GM23248 (cell line): Measurements from ENCODE around the gene PPP1R9B. TPM values are rescaled to one million over a fixed set of nuclear protein-coding genes. Genes with fewer than 3 reads are reported as not detected.

Experiments used
- DNase-seq: peaks from one replicate; pipeline ENCODE4 v3.0.0-alpha.2; 2015
- H2AFZ ChIP-seq: fragments of 200-600 bp; sonication (generic); 2 replicates; pipeline ENCODE4 v1.6.1; 2016; ENCODE audit warnings: antibody characterized with exemption
- H3F3A ChIP-seq: fragments of 200-600 bp; sonication (generic); 2 replicates; pipeline ENCODE4 v1.6.1; 2016; ENCODE audit warnings: mild to moderate bottlenecking, antibody characterized with exemption, mixed run types; ENCODE audit not compliant: insufficient read depth
- H3K27ac ChIP-seq: fragments of 200-600 bp; sonication (generic); 2 replicates; pipeline ENCODE4 v1.5.1; 2016; ENCODE audit warnings: mild to moderate bottlenecking
- H3K27me3 ChIP-seq: fragments of 200-600 bp; sonication (generic); replicated peaks from 2 replicates; pipeline ENCODE4 v1.6.1; 2016; ENCODE audit warnings: mild to moderate bottlenecking; ENCODE audit not compliant: insufficient read depth
- H3K36me3 ChIP-seq: fragments of 200-600 bp; sonication (generic); 2 replicates; pipeline ENCODE4 v1.6.1; 2016; ENCODE audit warnings: low read depth, mild to moderate bottlenecking
- H3K4me1 ChIP-seq: fragments of 200-600 bp; sonication (generic); 2 replicates; pipeline ENCODE4 v1.6.1; 2016; ENCODE audit warnings: mild to moderate bottlenecking; ENCODE audit not compliant: insufficient read depth
- H3K4me2 ChIP-seq: fragments of 200-600 bp; sonication (generic); one replicate; pipeline ENCODE4 v1.6.1; 2016; ENCODE audit warnings: mild to moderate bottlenecking; ENCODE audit not compliant: unreplicated experiment
- H3K4me3 ChIP-seq: fragments of 200-600 bp; sonication (generic); 2 replicates; pipeline ENCODE4 v1.5.1; 2016; ENCODE audit warnings: mild to moderate bottlenecking
- H3K79me2 ChIP-seq: fragments of 200-600 bp; sonication (generic); 2 replicates; pipeline ENCODE4 v1.6.1; 2016; ENCODE audit warnings: mild to moderate bottlenecking; ENCODE audit not compliant: insufficient read depth
- H3K9ac ChIP-seq: fragments of 200-600 bp; sonication (generic); 2 replicates; pipeline ENCODE4 v1.6.1; 2016; ENCODE audit warnings: mild to moderate bottlenecking
- H3K9me2 ChIP-seq: fragments of 200-600 bp; sonication (generic); 2 replicates; pipeline ENCODE4 v1.6.1; 2016; ENCODE audit warnings: mixed run types, mild to moderate bottlenecking, moderate library complexity; ENCODE audit not compliant: insufficient read depth
- H3K9me3 ChIP-seq: fragments of 200-600 bp; sonication (generic); one replicate; pipeline ENCODE4 v1.6.1; 2017; ENCODE audit warnings: low read depth
- H4K20me1 ChIP-seq: fragments of 200-600 bp; sonication (generic); 2 replicates; pipeline ENCODE4 v1.6.0; 2016; ENCODE audit not compliant: insufficient read depth
- EZH2 ChIP-seq: fragments of 200-600 bp; sonication (generic); IDR thresholded peaks from 2 replicates; pipeline ENCODE4 v1.6.1; 2018; ENCODE audit warnings: antibody characterized with exemption, mild to moderate bottlenecking; ENCODE audit not compliant: insufficient read depth, poor library complexity, severe bottlenecking
- EZH2phosphoT487 ChIP-seq: fragments of 200-600 bp; sonication (generic); IDR thresholded peaks from 2 replicates; pipeline ENCODE4 v1.6.1; 2018; ENCODE audit warnings: antibody characterized with exemption, moderate library complexity, mild to moderate bottlenecking, low read depth; ENCODE audit not compliant: insufficient read depth
- WGBS, 2 experiments: methylation state at CpG; one replicate each; pipeline ENCODE4 v1.1.6; 2015 to 2017; ENCODE audit warnings: low lambda C conversion rate in 2 of 2, low coverage in 1 of 2; ENCODE audit errors: missing lambda C conversion rate in 2 of 2; 5-methylcytosine and 5-hydroxymethylcytosine counted together
- in situ Hi-C: fragments of 300-500 bp; cut with MboI; formaldehyde crosslinking; loops from 2 replicates; pipeline ENCODE4 v1.15.0; 2020
- polyA plus RNA-seq: library from polyadenylated mRNA; unstranded; fragments of >200 nt; fragmentation: Nextera tagmentation; extraction: Ambion mirVana; gene quantifications from 2 replicates; pipeline ENCODE4 v1.2.1, GENCODE V29; 2016
- total RNA-seq: library from RNA; depleted of rRNA; stranded (reverse); fragments of >200 nt; shearing (Covaris generic); gene quantifications from 2 replicates; pipeline ENCODE4 v1.2.3, GENCODE V29; 2014

The PPP1R9B gene
- total and polyA plus RNA-seq, 2 experiments from 2014 or later, result 2.3 to 69.4 TPM

DNA sequence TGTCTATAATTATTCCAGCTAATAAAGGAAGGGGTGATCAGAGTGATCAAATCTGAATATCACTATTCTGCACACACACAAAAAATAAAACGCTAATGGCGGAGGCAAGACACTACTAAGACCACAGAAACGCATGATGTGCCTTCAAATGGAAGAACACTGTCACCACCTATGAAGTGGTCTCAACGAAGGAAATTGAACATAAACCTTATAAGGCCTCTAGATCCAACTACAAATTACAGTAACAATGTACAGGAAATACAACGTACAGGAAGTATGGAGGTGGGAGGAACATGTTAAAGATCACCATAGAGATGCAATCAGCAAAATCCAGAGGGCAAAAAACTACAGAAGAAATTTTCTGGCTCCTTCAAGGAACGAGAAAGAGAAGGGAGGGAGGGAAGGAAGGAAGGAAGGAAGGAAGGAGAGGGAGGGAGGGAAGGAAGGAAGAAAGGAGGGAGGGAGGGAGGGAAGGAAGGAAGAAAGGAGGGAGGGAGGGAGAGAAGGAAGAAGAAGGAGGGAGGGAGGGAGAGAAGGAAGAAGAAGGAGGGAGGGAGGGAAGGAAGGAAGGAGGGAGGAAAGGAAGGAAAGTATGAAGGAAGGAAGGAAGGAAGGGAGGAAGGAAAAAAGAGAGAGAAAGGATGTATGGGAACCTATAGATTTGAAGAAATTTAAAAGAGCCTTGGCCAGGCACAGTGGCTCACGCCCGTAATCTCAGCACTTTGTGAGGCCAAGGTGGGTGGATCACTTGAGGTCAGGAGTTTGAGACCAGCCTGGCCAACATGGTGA is 12.2 kb upstream of the PPP1R9B start:
- Histone ChIP-seq H3K27ac (no peak overlapping the region), H3K4me2 (no peak overlapping the region), H4K20me1 (no peaks in the 10 kb centered on the region), H3K9me2 (no peaks in the 10 kb centered on the region), H3K4me1 (0 out of 2 replicates have a peak, but pooled peaks cover 3% of the 10 kb centered on the region), H3K9ac (no peak overlapping the region), H3K79me2 (no peaks in the 10 kb centered on the region), H3K36me3 (no peaks in the 10 kb centered on the region), H3K4me3 (no peak overlapping the region), H3K9me3 (no peaks in the 10 kb centered on the region), H3F3A (no peaks in the 10 kb centered on the region; the same call in 1 of the 2 replicates), H2AFZ (no peak overlapping the region), H3K27me3 (no peaks in the 10 kb centered on the region)
- no peak for TF ChIP-seq EZH2
- TF ChIP-seq EZH2phosphoT487, result no peak
- 75 to 78% methylated on average over 8 of the region's 8 CpGs for WGBS, 2 experiments
- no peak for DNase-seq
- in situ Hi-C loops, result no loop called here

DNA sequence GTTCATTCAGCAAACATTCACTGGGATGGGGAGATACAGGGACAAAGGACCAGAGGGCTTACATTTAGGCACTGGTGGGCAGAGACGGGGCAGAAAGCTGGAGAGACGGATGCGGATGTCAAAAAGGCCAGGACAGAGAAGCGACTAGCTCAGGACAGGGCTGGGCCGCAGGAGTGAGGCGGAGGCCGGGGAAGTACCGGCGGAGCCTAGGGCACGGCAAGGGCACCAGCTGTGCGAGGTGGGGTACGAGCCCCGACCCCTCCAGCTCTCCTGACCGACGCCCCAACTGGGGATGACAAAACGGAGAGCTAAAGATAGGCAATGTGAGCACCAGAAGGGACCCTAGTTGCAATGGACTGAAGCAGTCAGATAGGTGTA is 11.4 kb upstream of the PPP1R9B start:
- Histone ChIP-seq H3K9me3 (no peaks in the 10 kb centered on the region), H3K4me2 (peak overlapping the region; percentile 91), H2AFZ (peak overlapping the region; percentile 98), H4K20me1 (no peaks in the 10 kb centered on the region), H3K9ac (peak overlapping the region; percentile 39; the same call in 1 of the 2 replicates), H3F3A (no peaks in the 10 kb centered on the region; the same call in 1 of the 2 replicates), H3K79me2 (no peaks in the 10 kb centered on the region), H3K4me1 (0 out of 2 replicates have a peak, but pooled peaks cover 3% of the 10 kb centered on the region), H3K36me3 (no peaks in the 10 kb centered on the region), H3K27ac (no peak overlapping the region), H3K9me2 (no peaks in the 10 kb centered on the region), H3K27me3 (no peaks in the 10 kb centered on the region), H3K4me3 (peak overlapping the region; percentile 87)
- no peak for DNase-seq
- in situ Hi-C loops, result no loop called here
- TF ChIP-seq EZH2phosphoT487 (no peak), EZH2 (no peak)
- 51% methylated on average over 16 of the region's 16 CpGs for WGBS, 2 experiments

GRCh38 chr17:50161023-50161910 is 10.8 kb upstream of the PPP1R9B start:
- no peaks in the 10 kb centered on the region for H3K27me3 ChIP-seq
- no peaks in the 10 kb centered on the region; the same call in 1 of the 2 replicates for H3F3A ChIP-seq
- H3K4me3 ChIP-seq, result peak overlapping the region; percentile 87
- no peaks in the 10 kb centered on the region for H3K36me3 ChIP-seq
- DNase-seq, result peak; percentile 96
- H3K9me2 ChIP-seq, result no peaks in the 10 kb centered on the region
- H3K4me2 ChIP-seq, result peak overlapping the region; percentile 91
- peak overlapping the region; percentile 13; the same call in 1 of the 2 replicates for H3K27ac ChIP-seq
- no peaks in the 10 kb centered on the region for H3K9me3 ChIP-seq
- in situ Hi-C loops, result no loop called here
- no peaks in the 10 kb centered on the region for H3K79me2 ChIP-seq
- H3K4me1 ChIP-seq, result 0 out of 2 replicates have a peak, but pooled peaks cover 3% of the 10 kb centered on the region
- H3K9ac ChIP-seq, result peak overlapping the region; percentile 78
- H4K20me1 ChIP-seq, result no peaks in the 10 kb centered on the region
- peak overlapping the region; percentile 98 for H2AFZ ChIP-seq
- no peak for TF ChIP-seq EZH2phosphoT487
- no peak for TF ChIP-seq EZH2
- 1% methylated on average over 50 to 52 of the region's 53 CpGs for WGBS, 2 experiments

DNA sequence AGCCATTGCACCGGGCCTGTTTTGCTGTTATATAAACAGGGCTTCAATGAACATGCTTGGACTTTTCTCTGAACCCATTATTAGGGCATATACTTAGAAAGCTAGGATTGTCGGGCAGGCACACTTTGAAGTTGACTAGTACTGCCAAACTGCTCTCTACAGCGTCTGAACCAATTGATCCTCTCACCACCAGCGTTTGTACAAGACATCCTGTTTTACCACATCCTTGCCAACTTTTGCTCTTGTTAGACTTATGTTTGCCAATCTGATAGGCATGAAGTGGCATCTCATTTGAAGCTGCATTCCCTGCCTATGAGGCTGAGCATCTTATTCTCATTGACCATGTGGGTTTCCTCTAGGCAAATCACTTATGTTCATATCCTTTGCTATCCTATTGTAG is 7.4 kb upstream of the PPP1R9B start:
- H3K79me2 ChIP-seq, result no peaks in the 10 kb centered on the region
- no peaks in the 10 kb centered on the region for H3K9me2 ChIP-seq
- in situ Hi-C loops, result no loop called here
- peaks cover 30% of the 10 kb centered on the region for H3F3A ChIP-seq
- H3K36me3 ChIP-seq, result no peaks in the 10 kb centered on the region
- H3K4me1 ChIP-seq, result peaks cover 27% of the 10 kb centered on the region
- H4K20me1 ChIP-seq, result no peaks in the 10 kb centered on the region
- no peak overlapping the region for H3K4me2 ChIP-seq
- TF ChIP-seq EZH2phosphoT487 (no peak), EZH2 (no peak)
- WGBS, 2 experiments, result 39 to 57% methylated on average over 4 of the region's 4 CpGs
- no peak for DNase-seq
- H3K27me3 ChIP-seq, result no peaks in the 10 kb centered on the region
- H3K9ac ChIP-seq, result no peak overlapping the region
- no peak overlapping the region for H2AFZ ChIP-seq
- H3K4me3 ChIP-seq, result no peak overlapping the region
- no peak overlapping the region for H3K27ac ChIP-seq
- H3K9me3 ChIP-seq, result no peaks in the 10 kb centered on the region
